ENCODE measurements around the gene POC1B. TPM values are rescaled to one million over a fixed set of nuclear protein-coding genes. Genes with fewer than 3 reads are reported as not detected.

POC1B gene
- total RNA-seq, 2 donors from 2014 or later = 11.9 to 30.7 TPM

Other genes with a start within 250 kb of the POC1B start
- 100 to 1,000 TPM; 103 to 147 TPM for gene DUSP6, start 173.5 kb downstream of the POC1B start, total RNA-seq
- 10 to 100 TPM in 1 of 2 donors, 1 to 10 TPM in 1; 6.9 to 14.3 TPM for gene GALNT4, start 1.3 kb downstream of the POC1B start, total RNA-seq
- gene ATP2B1, start 182.8 kb upstream of the POC1B start, total RNA-seq = 10 to 100 TPM; 17.7 to 21.2 TPM

Measured in thoracic aorta (tissue), 2 donors.